Cardiac muscle cell (in vitro differentiated cells and primary cell): Measurements from ENCODE around the gene SEC22C. TPM values are rescaled to one million over a fixed set of nuclear protein-coding genes. Genes with fewer than 3 reads are reported as not detected.
A peak's percentile ranks its signal among the peaks of the same experiment; 100 is the strongest.

Source experiments
- DNase-seq, 2 donors: peaks; one replicate each; pipeline versions ENCODE4 v3.0.0 to v3.0.0-alpha.2; 2010 to 2017; ENCODE audit warnings: low read depth in 1 of 2, low spot score in 1 of 2
- H3K27ac ChIP-seq: fragments of 200-600 bp; sonication (generic); 2 replicates; pipeline ENCODE4 v1.5.1; 2016
- H3K27me3 ChIP-seq: fragments of 200-600 bp; sonication (generic); 2 replicates; pipeline ENCODE4 v1.6.0; 2016; ENCODE audit warnings: control low read depth
- H3K36me3 ChIP-seq: fragments of 200-600 bp; sonication (generic); 2 replicates; pipeline ENCODE4 v1.5.1; 2016; ENCODE audit warnings: control low read depth
- H3K4me1 ChIP-seq: fragments of 200-600 bp; sonication (generic); 2 replicates; pipeline ENCODE4 v1.8.1; 2017; ENCODE audit warnings: low read depth, mild to moderate bottlenecking, mixed run types
- H3K4me3 ChIP-seq: fragments of 200-600 bp; sonication (generic); 2 replicates; pipeline ENCODE4 v1.5.1; 2016; ENCODE audit warnings: mild to moderate bottlenecking
- H3K9me3 ChIP-seq: fragments of 200-600 bp; sonication (generic); 2 replicates; pipeline ENCODE4 v1.5.1; 2017; ENCODE audit warnings: low read depth, mild to moderate bottlenecking, control low read depth
- polyA plus RNA-seq: library from polyadenylated mRNA; unstranded; fragments of >200 nt; fragmentation: Nextera tagmentation; extraction: Ambion mirVana; gene quantifications from 2 replicates; pipeline ENCODE4 v1.2.1, GENCODE V29; 2016
- total RNA-seq: library from RNA; depleted of rRNA; stranded (reverse); fragments of >200 nt; gene quantifications from 2 replicates; pipeline ENCODE4 v1.2.3, GENCODE V29; 2016
- TF ChIP-seq, protein P1 (sequence below): IDR thresholded peaks from 2 replicates; pipeline ENCODE4 v1.5.1; 2012; ENCODE audit warnings: low read depth, mild to moderate bottlenecking, low read length

Gene SEC22C
- total and polyA plus RNA-seq, 2 experiments from 2014 or later = 30.9 to 31.6 TPM

DNA sequence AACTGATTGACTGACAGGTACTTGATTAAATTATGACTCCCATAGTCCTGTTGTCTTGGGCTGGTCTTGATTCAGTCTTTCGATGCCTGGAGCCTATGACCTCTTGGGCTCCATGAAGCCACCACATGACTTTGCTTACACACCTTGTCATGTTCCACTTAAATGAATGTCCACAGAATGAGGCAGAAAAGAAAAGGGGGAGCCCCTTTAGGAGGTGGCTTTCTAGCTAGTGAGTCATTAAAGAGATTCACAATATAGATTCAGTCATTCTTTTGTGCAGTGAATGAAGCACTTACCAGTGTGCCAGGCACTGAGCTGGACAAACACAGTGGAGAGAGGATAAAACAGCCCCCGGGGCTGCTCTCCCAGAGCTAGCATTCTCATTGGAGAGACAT is 62.2 kb downstream of the SEC22C start:
- Histone ChIP-seq H3K27ac (no peak overlapping the region), H3K36me3 (no peaks in the 10 kb centered on the region), H3K4me1 (no peaks in the 10 kb centered on the region), H3K9me3 (no peaks in the 10 kb centered on the region), H3K27me3 (no peaks in the 10 kb centered on the region), H3K4me3 (no peak overlapping the region)
- TF ChIP-seq, protein P1, sequence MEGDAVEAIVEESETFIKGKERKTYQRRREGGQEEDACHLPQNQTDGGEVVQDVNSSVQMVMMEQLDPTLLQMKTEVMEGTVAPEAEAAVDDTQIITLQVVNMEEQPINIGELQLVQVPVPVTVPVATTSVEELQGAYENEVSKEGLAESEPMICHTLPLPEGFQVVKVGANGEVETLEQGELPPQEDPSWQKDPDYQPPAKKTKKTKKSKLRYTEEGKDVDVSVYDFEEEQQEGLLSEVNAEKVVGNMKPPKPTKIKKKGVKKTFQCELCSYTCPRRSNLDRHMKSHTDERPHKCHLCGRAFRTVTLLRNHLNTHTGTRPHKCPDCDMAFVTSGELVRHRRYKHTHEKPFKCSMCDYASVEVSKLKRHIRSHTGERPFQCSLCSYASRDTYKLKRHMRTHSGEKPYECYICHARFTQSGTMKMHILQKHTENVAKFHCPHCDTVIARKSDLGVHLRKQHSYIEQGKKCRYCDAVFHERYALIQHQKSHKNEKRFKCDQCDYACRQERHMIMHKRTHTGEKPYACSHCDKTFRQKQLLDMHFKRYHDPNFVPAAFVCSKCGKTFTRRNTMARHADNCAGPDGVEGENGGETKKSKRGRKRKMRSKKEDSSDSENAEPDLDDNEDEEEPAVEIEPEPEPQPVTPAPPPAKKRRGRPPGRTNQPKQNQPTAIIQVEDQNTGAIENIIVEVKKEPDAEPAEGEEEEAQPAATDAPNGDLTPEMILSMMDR = no peak
- DNase-seq = no peak

DNA sequence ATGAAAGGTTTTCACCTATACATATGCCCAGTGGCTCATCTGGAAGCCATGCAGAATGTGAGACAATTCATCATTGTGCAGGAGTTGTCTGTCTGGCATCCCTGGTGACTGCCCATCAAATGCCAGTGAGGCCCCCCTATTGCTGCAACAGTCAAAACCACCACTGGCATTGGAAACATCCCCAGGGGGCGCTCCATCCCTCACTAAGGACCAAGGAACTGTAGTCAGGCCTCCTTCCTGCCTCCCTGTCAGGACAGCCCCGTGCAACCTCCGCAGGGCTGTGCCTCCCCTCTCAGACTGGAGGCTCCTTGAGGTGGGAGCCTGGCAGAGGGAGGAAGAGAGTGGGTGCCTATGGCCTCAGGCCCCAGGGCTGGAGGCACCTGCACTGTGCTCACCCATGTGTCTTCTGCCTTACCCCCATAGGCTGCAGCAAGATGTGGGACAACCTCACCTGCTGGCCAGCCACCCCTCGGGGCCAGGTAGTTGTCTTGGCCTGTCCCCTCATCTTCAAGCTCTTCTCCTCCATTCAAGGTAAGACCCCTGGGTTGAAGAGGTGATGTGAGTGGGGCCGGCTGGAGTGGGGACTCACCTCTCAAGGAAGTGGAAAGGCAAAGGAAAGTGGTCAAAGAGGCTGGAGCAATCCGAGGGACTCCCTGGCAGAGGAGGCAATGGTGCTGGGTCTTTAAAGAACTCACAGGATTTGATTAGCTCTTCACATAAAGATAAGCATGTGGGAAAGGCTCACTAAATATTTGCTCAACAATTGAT is 62.8 kb downstream of the SEC22C start:
- Histone ChIP-seq H3K4me3 (no peak overlapping the region), H3K27ac (no peak overlapping the region), H3K27me3 (no peaks in the 10 kb centered on the region), H3K36me3 (no peaks in the 10 kb centered on the region), H3K4me1 (no peaks in the 10 kb centered on the region), H3K9me3 (no peaks in the 10 kb centered on the region)
- DNase-seq = peak in 1 of 2 donors; percentile 19
- TF ChIP-seq, protein P1 = peak; percentile 29

DNA sequence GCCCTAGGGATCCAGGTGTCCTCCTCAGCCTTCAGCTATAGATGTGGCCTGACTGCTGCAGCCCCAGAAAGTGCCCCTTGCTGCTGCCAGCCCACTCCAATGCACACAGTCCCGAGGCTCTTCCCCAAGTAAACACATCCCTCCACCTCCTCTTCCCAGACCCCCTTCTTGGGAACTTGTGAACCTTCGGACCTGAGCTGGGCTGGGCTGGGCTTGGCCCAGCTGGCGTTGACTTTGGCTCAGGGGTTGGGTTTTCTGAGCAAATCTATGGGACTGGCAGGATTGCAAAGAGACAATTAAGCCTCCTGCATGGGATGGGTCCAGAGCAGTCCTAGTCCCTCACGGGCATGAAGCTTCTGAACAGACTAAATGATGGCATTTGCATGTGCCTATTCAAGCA is 64.7 kb downstream of the SEC22C start:
- no peaks in the 10 kb centered on the region for H3K9me3 ChIP-seq
- no peaks in the 10 kb centered on the region for H3K36me3 ChIP-seq
- no peak overlapping the region for H3K27ac ChIP-seq
- H3K27me3 ChIP-seq = no peaks in the 10 kb centered on the region
- no peaks in the 10 kb centered on the region for H3K4me1 ChIP-seq
- no peak overlapping the region for H3K4me3 ChIP-seq
- TF ChIP-seq, protein P1 = no peak
- no peak for DNase-seq

DNA sequence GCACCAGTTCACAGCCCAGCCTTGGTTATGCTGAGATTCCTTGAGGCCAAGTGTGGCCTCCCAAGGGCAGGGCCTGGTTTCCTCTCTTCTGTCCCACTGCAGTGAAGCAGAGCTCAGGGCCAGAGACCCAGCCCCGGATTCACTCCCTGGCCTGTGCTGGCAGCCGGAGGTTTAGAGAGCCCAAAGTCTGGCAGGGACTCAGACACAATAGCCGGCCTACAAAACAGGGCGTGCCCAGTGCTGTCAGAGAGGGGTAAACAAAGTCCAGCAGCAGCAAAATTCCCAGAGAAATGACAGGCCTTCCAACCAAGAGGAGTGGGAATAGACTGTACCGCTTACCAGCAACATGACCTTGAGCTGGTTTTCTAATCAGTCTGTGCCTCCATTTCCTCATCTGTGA is 65.3 kb downstream of the SEC22C start:
- Histone ChIP-seq H3K36me3 (no peaks in the 10 kb centered on the region), H3K9me3 (no peaks in the 10 kb centered on the region), H3K4me1 (no peaks in the 10 kb centered on the region), H3K27me3 (no peaks in the 10 kb centered on the region), H3K4me3 (no peak overlapping the region), H3K27ac (no peak overlapping the region)
- TF ChIP-seq, protein P1 = no peak
- DNase-seq = no peak

DNA sequence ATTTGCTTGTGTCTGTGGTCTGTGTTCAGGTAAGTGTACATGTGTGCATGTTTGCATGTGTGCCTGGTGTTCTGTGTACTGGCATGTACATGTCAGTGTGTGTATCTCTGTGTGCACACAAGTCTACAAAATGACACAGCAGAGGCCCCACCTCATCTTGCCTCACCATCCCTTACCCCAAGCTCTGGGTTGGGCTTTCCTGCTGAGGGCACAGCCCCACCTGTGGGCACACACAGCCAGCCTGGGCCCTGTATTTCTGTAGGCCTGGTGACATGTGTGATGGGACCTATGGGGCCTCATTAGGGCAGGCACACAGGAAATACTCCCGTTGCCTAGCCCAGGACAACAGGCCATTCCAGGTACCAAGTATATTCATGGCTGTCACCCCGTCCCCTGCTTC is 65.8 kb downstream of the SEC22C start:
- H3K4me1 ChIP-seq = no peaks in the 10 kb centered on the region
- no peak overlapping the region for H3K4me3 ChIP-seq
- H3K27ac ChIP-seq = no peak overlapping the region
- no peaks in the 10 kb centered on the region for H3K27me3 ChIP-seq
- no peaks in the 10 kb centered on the region for H3K9me3 ChIP-seq
- TF ChIP-seq, protein P1 = no peak
- H3K36me3 ChIP-seq = no peaks in the 10 kb centered on the region
- DNase-seq = no peak
